OCI-LY1 (cell line): Measurements from ENCODE around the gene CTBP2.

ENCODE experiments used
- H2AFZ ChIP-seq: fragments of 200-600 bp; sonication (generic), shearing (Covaris generic); 2 replicates; pipeline ENCODE4 v1.6.0; 2014; ENCODE audit warnings: antibody characterized with exemption, mild to moderate bottlenecking, low read length
- H3F3A ChIP-seq: fragments of 200-600 bp; sonication (generic), shearing (Covaris generic); 2 replicates; pipeline ENCODE4 v1.6.0; 2014; ENCODE audit warnings: mild to moderate bottlenecking, antibody characterized with exemption, low read length, moderate library complexity; ENCODE audit not compliant: insufficient read depth
- H3K27ac ChIP-seq: fragments of 200-600 bp; sonication (generic); 2 replicates; pipeline ENCODE4 v1.5.1; 2014; ENCODE audit warnings: low read length, mixed run types, mild to moderate bottlenecking, low read depth; ENCODE audit not compliant: poor library complexity, severe bottlenecking
- H3K27me3 ChIP-seq: fragments of 200-600 bp; sonication (generic); 2 replicates; pipeline ENCODE4 v1.6.0; 2014; ENCODE audit warnings: antibody characterized with exemption, mild to moderate bottlenecking, low read length, moderate library complexity; ENCODE audit not compliant: insufficient read depth
- H3K36me3 ChIP-seq: fragments of 200-600 bp; sonication (generic); 2 replicates; pipeline ENCODE4 v1.6.1; 2014; ENCODE audit warnings: mild to moderate bottlenecking, antibody characterized with exemption, low read length, moderate library complexity, mixed read lengths; ENCODE audit not compliant: insufficient read depth
- H3K4me1 ChIP-seq: fragments of 200-600 bp; sonication (generic); 2 replicates; pipeline ENCODE4 v1.5.1; 2014; ENCODE audit warnings: mild to moderate bottlenecking, low read length, moderate library complexity; ENCODE audit not compliant: insufficient read depth, severe bottlenecking
- H3K4me2 ChIP-seq: fragments of 200-600 bp; sonication (generic), shearing (Covaris generic); 2 replicates; pipeline ENCODE4 v1.6.1; 2014; ENCODE audit warnings: low read length
- H3K4me3 ChIP-seq: fragments of 200-600 bp; sonication (generic); 2 replicates; pipeline ENCODE4 v1.5.1; 2014; ENCODE audit warnings: low read length, low read depth, mild to moderate bottlenecking, mixed read lengths; ENCODE audit not compliant: poor library complexity, severe bottlenecking
- H3K79me2 ChIP-seq: fragments of 200-600 bp; shearing (Covaris generic); 2 replicates; pipeline ENCODE4 v1.6.1; 2016; ENCODE audit warnings: mixed run types, low read length, mixed read lengths; ENCODE audit not compliant: insufficient read depth
- H3K9ac ChIP-seq: fragments of 200-600 bp; sonication (generic), shearing (Covaris generic); 2 replicates; pipeline ENCODE4 v1.6.1; 2014; ENCODE audit warnings: mild to moderate bottlenecking, low read length, mixed read lengths
- H3K9me2 ChIP-seq: fragments of 200-600 bp; sonication (generic), shearing (Covaris generic); 2 replicates; pipeline ENCODE4 v1.6.1; 2014; ENCODE audit warnings: low read depth, mild to moderate bottlenecking, low read length, mixed read lengths
- H3K9me3 ChIP-seq: fragments of 200-600 bp; shearing (Covaris generic); 2 replicates; pipeline ENCODE4 v1.6.1; 2014; ENCODE audit warnings: low read length, mixed read lengths
- H4K20me1 ChIP-seq: fragments of 200-600 bp; sonication (generic), shearing (Covaris generic); 2 replicates; pipeline ENCODE4 v1.6.0; 2016; ENCODE audit warnings: mild to moderate bottlenecking, low read length; ENCODE audit not compliant: insufficient read depth
- EZH2 ChIP-seq: fragments of 200-600 bp; sonication (generic), shearing (Covaris generic); IDR thresholded peaks from 2 replicates; pipeline ENCODE4 v1.8.0; 2017; ENCODE audit warnings: borderline replicate concordance, mixed run types, mild to moderate bottlenecking, antibody characterized with exemption, low read length, moderate library complexity, mixed read lengths
- TF ChIP-seq, protein P1 (sequence below): fragments of 200-600 bp; sonication (generic), shearing (Covaris generic); IDR thresholded peaks from 2 replicates; pipeline ENCODE4 v1.5.1; 2017; ENCODE audit warnings: mild to moderate bottlenecking, antibody characterized with exemption, low read length, moderate library complexity, mixed read lengths

CTBP2 gene

DNA sequence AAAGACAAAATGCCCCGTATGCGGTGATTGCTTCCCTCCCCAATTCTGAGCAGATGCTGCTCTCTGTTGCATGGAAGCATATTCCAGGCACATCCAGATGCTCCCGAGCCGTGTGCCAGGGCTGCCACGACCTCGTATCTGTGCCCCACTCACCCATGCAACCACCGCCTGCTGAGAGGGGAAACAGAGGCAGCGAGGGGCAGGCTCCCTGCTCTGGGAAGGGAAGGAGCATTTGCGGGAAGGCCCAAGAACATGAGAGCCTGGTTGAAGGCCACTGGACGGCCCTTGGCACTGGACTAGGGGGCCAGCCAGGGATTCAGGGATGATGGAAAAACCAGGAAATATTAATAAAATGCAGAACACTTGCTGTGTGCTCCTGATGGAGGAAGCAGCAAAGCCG is 89.4 kb downstream of the CTBP2 start:
- no peaks in the 10 kb centered on the region for H3K36me3 ChIP-seq
- no peaks in the 10 kb centered on the region for H3K27me3 ChIP-seq
- H3F3A ChIP-seq = no peaks in the 10 kb centered on the region
- no peak for TF ChIP-seq EZH2
- TF ChIP-seq, protein P1, sequence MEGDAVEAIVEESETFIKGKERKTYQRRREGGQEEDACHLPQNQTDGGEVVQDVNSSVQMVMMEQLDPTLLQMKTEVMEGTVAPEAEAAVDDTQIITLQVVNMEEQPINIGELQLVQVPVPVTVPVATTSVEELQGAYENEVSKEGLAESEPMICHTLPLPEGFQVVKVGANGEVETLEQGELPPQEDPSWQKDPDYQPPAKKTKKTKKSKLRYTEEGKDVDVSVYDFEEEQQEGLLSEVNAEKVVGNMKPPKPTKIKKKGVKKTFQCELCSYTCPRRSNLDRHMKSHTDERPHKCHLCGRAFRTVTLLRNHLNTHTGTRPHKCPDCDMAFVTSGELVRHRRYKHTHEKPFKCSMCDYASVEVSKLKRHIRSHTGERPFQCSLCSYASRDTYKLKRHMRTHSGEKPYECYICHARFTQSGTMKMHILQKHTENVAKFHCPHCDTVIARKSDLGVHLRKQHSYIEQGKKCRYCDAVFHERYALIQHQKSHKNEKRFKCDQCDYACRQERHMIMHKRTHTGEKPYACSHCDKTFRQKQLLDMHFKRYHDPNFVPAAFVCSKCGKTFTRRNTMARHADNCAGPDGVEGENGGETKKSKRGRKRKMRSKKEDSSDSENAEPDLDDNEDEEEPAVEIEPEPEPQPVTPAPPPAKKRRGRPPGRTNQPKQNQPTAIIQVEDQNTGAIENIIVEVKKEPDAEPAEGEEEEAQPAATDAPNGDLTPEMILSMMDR = no peak
- no peak overlapping the region for H3K4me3 ChIP-seq
- no peak overlapping the region for H3K9ac ChIP-seq
- no peaks in the 10 kb centered on the region for H3K9me2 ChIP-seq
- H2AFZ ChIP-seq = no peak overlapping the region
- no peak overlapping the region for H3K27ac ChIP-seq
- H4K20me1 ChIP-seq = no peaks in the 10 kb centered on the region
- no peaks in the 10 kb centered on the region for H3K9me3 ChIP-seq
- H3K4me1 ChIP-seq = no peaks in the 10 kb centered on the region
- no peak overlapping the region for H3K4me2 ChIP-seq
- H3K79me2 ChIP-seq = no peaks in the 10 kb centered on the region

GRCh38 chr10:125068406-125068805 is 92.0 kb downstream of the CTBP2 start:
- Histone ChIP-seq H3K9me3 (no peaks in the 10 kb centered on the region), H3K79me2 (no peaks in the 10 kb centered on the region), H2AFZ (no peak overlapping the region), H3F3A (no peaks in the 10 kb centered on the region), H4K20me1 (no peaks in the 10 kb centered on the region), H3K4me2 (no peak overlapping the region), H3K4me1 (peaks cover 15% of the 10 kb centered on the region), H3K27ac (no peak overlapping the region), H3K4me3 (no peak overlapping the region), H3K9ac (no peak overlapping the region), H3K36me3 (no peaks in the 10 kb centered on the region), H3K9me2 (no peaks in the 10 kb centered on the region), H3K27me3 (no peaks in the 10 kb centered on the region)
- TF ChIP-seq EZH2 = no peak
- TF ChIP-seq, protein P1 = no peak

- Histone ChIP-seq H3K4me2 (no peak overlapping the region), H2AFZ (no peak overlapping the region), H3K9me2 (no peaks in the 10 kb centered on the region), H3K4me3 (no peak overlapping the region), H3K9me3 (no peaks in the 10 kb centered on the region), H3K9ac (no peak overlapping the region), H3F3A (no peaks in the 10 kb centered on the region), H3K27ac (no peak overlapping the region), H3K79me2 (no peaks in the 10 kb centered on the region), H3K27me3 (no peaks in the 10 kb centered on the region), H3K4me1 (peaks cover 15% of the 10 kb centered on the region), H3K36me3 (no peaks in the 10 kb centered on the region), H4K20me1 (no peaks in the 10 kb centered on the region)
- TF ChIP-seq, protein P1 = no peak
- TF ChIP-seq EZH2 = no peak
Observed at GRCh38 chr10:125067764-125068163, 92.6 kb downstream of the CTBP2 start.
